DMS 273 treated with DMSO at 0.1 percent for 48 hours (cell line): ENCODE data around the gene DSE.

Experiments
- DNase-seq: peaks from one replicate; lab custom pipeline; 2025; lab: John Stamatoyannopoulos, UW

The DSE gene

GRCh38 chr6:116482780-116483179, 112.0 kb downstream of the DSE start:
- no peak for DNase-seq

- no peak for DNase-seq
Observed at GRCh38 chr6:116483616-116484015, 112.9 kb downstream of the DSE start.

DNA sequence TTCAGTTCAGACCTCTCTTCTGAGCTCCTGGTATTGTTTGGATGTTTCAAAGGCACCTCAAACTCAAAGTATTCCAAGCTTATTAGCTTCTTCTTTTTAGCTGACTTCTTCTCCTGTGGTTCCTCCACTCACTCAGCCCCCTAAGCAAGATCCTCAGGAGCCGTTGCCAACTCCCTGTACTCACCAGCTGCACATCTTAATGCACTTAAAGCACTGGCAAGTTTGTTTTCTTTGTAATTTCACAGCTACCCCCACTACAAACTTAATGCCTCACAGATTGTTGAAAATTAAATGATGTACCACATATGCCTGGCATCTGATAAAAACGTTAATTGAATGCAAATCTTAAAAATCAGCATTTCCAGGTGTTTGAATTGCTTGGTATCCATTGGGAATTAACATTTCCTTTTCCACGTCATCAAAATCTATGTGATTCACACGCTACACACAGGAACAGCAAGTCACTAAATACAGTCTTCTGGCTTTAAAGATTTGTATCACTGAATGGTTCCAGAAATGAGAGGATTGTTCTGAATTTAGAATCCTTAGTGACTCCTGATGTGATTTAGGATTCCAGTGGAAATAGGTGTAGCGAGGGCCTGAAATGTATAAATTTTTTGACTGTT, 114.9 kb downstream of the DSE start:
- no peak for DNase-seq

DNA sequence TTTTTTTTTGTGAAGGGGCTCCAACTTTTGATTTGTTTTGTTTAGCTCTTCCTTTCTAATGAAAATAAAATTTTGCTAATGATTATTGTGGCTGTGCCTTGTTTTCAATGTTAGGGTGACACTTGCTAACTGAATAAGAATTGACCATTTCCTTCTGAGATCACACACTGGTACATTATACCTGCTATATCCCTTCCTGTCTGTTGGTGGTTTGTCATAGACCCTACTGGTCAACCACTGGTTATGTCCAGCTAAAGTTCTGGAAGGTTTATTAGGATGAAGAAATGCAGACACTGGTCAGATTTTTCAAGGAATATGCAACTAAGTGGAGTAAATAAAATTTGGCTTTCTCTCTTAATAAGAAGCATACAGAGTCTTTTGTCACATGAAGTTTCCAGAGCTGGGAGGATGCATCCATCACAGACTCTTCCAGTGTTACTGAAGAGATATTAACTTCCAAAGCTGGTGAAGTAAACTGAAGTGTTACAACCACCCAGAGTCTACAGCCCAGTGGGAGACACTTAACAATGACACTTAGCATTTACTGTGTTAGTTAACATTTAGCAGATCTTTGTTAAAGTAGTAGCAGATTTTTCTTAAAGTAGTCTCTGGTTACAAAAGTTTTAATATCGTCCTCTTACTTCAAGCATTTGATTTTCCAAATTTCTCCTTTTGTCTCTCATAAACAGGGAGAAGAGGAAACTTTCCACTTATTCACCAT, 121.0 kb downstream of the DSE start:
- DNase-seq = no peak

GRCh38 chr6:116492331-116493067, 121.8 kb downstream of the DSE start:
- DNase-seq = no peak
